Measurements from ENCODE around the gene TBX19. TPM values are rescaled to one million over a fixed set of nuclear protein-coding genes. Genes with fewer than 3 reads are reported as not detected.
A peak's percentile ranks its signal among the peaks of the same experiment; 100 is the strongest.

The TBX19 gene
- total RNA-seq, 4 donors from 2014 or later, result 0.45 to 2.8 (median 1.4) TPM

GRCh38 chr1:168335500-168335899 lies 54.8 kb downstream of the TBX19 start:
- H3K4me3 ChIP-seq, result no peak overlapping the region
- peak overlapping the region in 1 of 4 donors; percentile 9 for H3K27ac ChIP-seq
- ATAC-seq, result no peak
- TF ChIP-seq POLR2A (IDR thresholded peaks at IDR 0.05) (no peak), CTCF (IDR thresholded peaks at IDR 0.05) (no peak), POLR2AphosphoS5 (IDR thresholded peaks at IDR 0.05) (no peak), EP300 (IDR thresholded peaks at IDR 0.05) (no peak)
- no peaks in the 10 kb centered on the region for H3K36me3 ChIP-seq
- WGBS, 2 donors (ENCODE audit: low coverage in 1 of 2), result 15 to 18% methylated on average over 1 of the region's 1 CpG
- no peaks in the 10 kb centered on the region for H3K27me3 ChIP-seq
- peaks cover 0 to 13% (median 0%) of the 10 kb centered on the region in 3 donors for H3K4me1 ChIP-seq
- no peaks in the 10 kb centered on the region for H3K9me3 ChIP-seq

- H3K36me3 ChIP-seq, result no peaks in the 10 kb centered on the region
- H3K9me3 ChIP-seq, result peaks cover 0 to 8% (median 0%) of the 10 kb centered on the region in 3 donors
- no peak for ATAC-seq
- no peak overlapping the region for H3K27ac ChIP-seq
- TF ChIP-seq POLR2AphosphoS5 (IDR thresholded peaks at IDR 0.05) (no peak), POLR2A (IDR thresholded peaks at IDR 0.05) (no peak), EP300 (IDR thresholded peaks at IDR 0.05) (no peak), CTCF (IDR thresholded peaks at IDR 0.05) (no peak)
- no peaks in the 10 kb centered on the region for H3K27me3 ChIP-seq
- no peak overlapping the region for H3K4me3 ChIP-seq
- WGBS, 2 donors (ENCODE audit: low coverage in 1 of 2), result 89 to 93% methylated on average over 9 to 12 of the region's 13 CpGs
- H3K4me1 ChIP-seq, result peaks cover 0 to 29% (median 0%) of the 10 kb centered on the region in 3 donors
Observed at GRCh38 chr1:168338589-168339503, 58.2 kb downstream of the TBX19 start.

- Histone ChIP-seq H3K27ac (no peak overlapping the region), H3K36me3 (no peaks in the 10 kb centered on the region), H3K9me3 (peaks cover 0 to 8% (median 0%) of the 10 kb centered on the region in 3 donors), H3K27me3 (no peaks in the 10 kb centered on the region), H3K4me3 (no peak overlapping the region), H3K4me1 (peaks cover 0 to 28% (median 0%) of the 10 kb centered on the region in 3 donors)
- no peak for ATAC-seq
- no peak for TF ChIP-seq EP300 (IDR thresholded peaks at IDR 0.05)
- 65 to 76% methylated on average over 3 of the region's 3 CpGs for WGBS, 2 donors (ENCODE audit: low coverage in 1 of 2)
Observed at GRCh38 chr1:168340781-168341482, 60.3 kb downstream of the TBX19 start.

- TF ChIP-seq EP300 (IDR thresholded peaks at IDR 0.05) (no peak), POLR2AphosphoS5 (IDR thresholded peaks at IDR 0.05) (no peak), CTCF (IDR thresholded peaks at IDR 0.05) (no peak), POLR2A (IDR thresholded peaks at IDR 0.05) (no peak)
- WGBS, 2 donors (ENCODE audit: low coverage in 1 of 2), result 79 to 86% methylated on average over 3 of the region's 3 CpGs
- H3K4me3 ChIP-seq, result no peak overlapping the region
- no peak for ATAC-seq
- H3K27ac ChIP-seq, result peak overlapping the region in 1 of 4 donors; percentile 75
- peaks cover 0 to 8% (median 0%) of the 10 kb centered on the region in 3 donors for H3K9me3 ChIP-seq
- H3K4me1 ChIP-seq, result peaks cover 0 to 28% (median 0%) of the 10 kb centered on the region in 3 donors
- no peaks in the 10 kb centered on the region for H3K36me3 ChIP-seq
- no peaks in the 10 kb centered on the region for H3K27me3 ChIP-seq
Observed at GRCh38 chr1:168341483-168341975, 60.9 kb downstream of the TBX19 start.

GRCh38 chr1:168342572-168343280 lies 62.0 kb downstream of the TBX19 start:
- Histone ChIP-seq H3K27ac (peak overlapping the region; percentile 48 to 75 (median 64)), H3K4me3 (peak overlapping the region in 1 of 2 donors; percentile 34), H3K4me1 (peaks cover 0 to 28% (median 0%) of the 10 kb centered on the region in 3 donors), H3K9me3 (peaks cover 0 to 8% (median 0%) of the 10 kb centered on the region in 3 donors), H3K36me3 (no peaks in the 10 kb centered on the region), H3K27me3 (no peaks in the 10 kb centered on the region)
- TF ChIP-seq POLR2A (IDR thresholded peaks at IDR 0.05) (no peak), EP300 (IDR thresholded peaks at IDR 0.05) (no peak), CTCF (IDR thresholded peaks at IDR 0.05) (peak; percentile 67 to 92 (median 87)), POLR2AphosphoS5 (IDR thresholded peaks at IDR 0.05) (no peak)
- WGBS, 2 donors (ENCODE audit: low coverage in 1 of 2), result 15 to 20% methylated on average over 4 of the region's 21 CpGs
- ATAC-seq, result peak; percentile 94

Data from gastroesophageal sphincter (tissue), 4 donors.